Endothelial cell of umbilical vein (primary cell): Measurements from ENCODE around the gene LRP1. TPM values are rescaled to one million over a fixed set of nuclear protein-coding genes. Genes with fewer than 3 reads are reported as not detected.

ENCODE experiments used
- BruUV-seq: library from RNA; stranded (reverse); fragments of 400-500 nt; replicated peaks from 2 replicates; lab custom pipeline; 2021; lab: Mats Ljungman, UMichigan
- CTCF ChIA-PET: fragments of 300-600, 350-600 bp; sonication (Branson Sonifier 250); formaldehyde crosslinking; loops from one replicate; lab custom pipeline; 2021; ENCODE audit warnings: antibody characterized with exemption, inconsistent platforms; lab: Charles Lee
- POLR2A ChIA-PET: fragments of 300-600, 350-600 bp; sonication (Branson Sonifier 250); formaldehyde crosslinking; loops from one replicate; lab custom pipeline; 2021; ENCODE audit warnings: antibody characterized with exemption, inconsistent platforms; lab: Charles Lee
- DNase-seq: peaks from one replicate; pipeline ENCODE4 v3.0.0-alpha.2; 2011; ENCODE audit warnings: low read depth, low spot score
- FAIRE-seq: peaks from 2 replicates; lab custom pipeline; 2011; peaks lifted over from hg19 to GRCh38; lab: Jason Lieb, UNC
- H2AFZ ChIP-seq: 2 replicates; pipeline ENCODE4 v1.6.0; 2012; ENCODE audit warnings: low read depth, low read length, control low read depth, inconsistent platforms
- H3K27ac ChIP-seq: 2 replicates; pipeline ENCODE4 v1.5.1; 2011; ENCODE audit warnings: low read depth, mild to moderate bottlenecking, control low read depth, low read length, moderate library complexity; ENCODE audit not compliant: insufficient read depth
- H3K27me3 ChIP-seq, 2 experiments: 2 replicates each; pipeline versions ENCODE4 v1.6.0 to v1.6.1; 2011; ENCODE audit warnings: low read length in 2 of 2, mixed read lengths in 1 of 2; ENCODE audit not compliant: control insufficient read depth in 2 of 2, insufficient read depth in 2 of 2
- H3K36me3 ChIP-seq, 2 experiments: 2 replicates in 1 of 2; 3 replicates in 1 of 2; pipeline ENCODE4 v1.5.1; 2011; ENCODE audit warnings: low read length in 2 of 2, mild to moderate bottlenecking in 1 of 2, moderate library complexity in 1 of 2; ENCODE audit not compliant: control insufficient read depth in 2 of 2, insufficient read depth in 2 of 2; ENCODE audit errors: extremely low read depth in 1 of 2
- H3K4me1 ChIP-seq: 3 replicates; pipeline ENCODE4 v1.5.1; 2011; ENCODE audit warnings: mild to moderate bottlenecking, low read length; ENCODE audit not compliant: control insufficient read depth, insufficient read depth; ENCODE audit errors: extremely low read depth
- H3K4me2 ChIP-seq: 2 replicates; pipeline ENCODE4 v1.6.1; 2011; ENCODE audit warnings: low read length, control low read depth, mixed read lengths; ENCODE audit not compliant: insufficient read depth
- H3K4me3 ChIP-seq, 3 experiments: fragments of 200-600 bp in 1 of 3; sonication (generic), shearing (Covaris generic) in 1 of 3; replicated peaks in 1 of 3; 2 replicates each; pipeline ENCODE4 v1.5.1; 2011 to 2016; ENCODE audit warnings: control low read depth in 3 of 3, low read length in 3 of 3, mild to moderate bottlenecking in 2 of 3, inconsistent platforms in 1 of 3, low read depth in 1 of 3, moderate library complexity in 1 of 3; ENCODE audit not compliant: insufficient read depth in 1 of 3
- H3K79me2 ChIP-seq: 2 replicates; pipeline ENCODE4 v1.6.0; 2012; ENCODE audit warnings: low read length, inconsistent platforms; ENCODE audit not compliant: control insufficient read depth, insufficient read depth
- H3K9ac ChIP-seq: replicated peaks from 2 replicates; pipeline ENCODE3; 2011; ENCODE audit warnings: low read length, control low read depth; ENCODE audit not compliant: insufficient read depth; ENCODE audit errors: extremely low read depth
- H3K9me1 ChIP-seq: replicated peaks from 3 replicates; pipeline ENCODE4 v1.6.0; 2011; ENCODE audit warnings: mild to moderate bottlenecking, low read length; ENCODE audit not compliant: control insufficient read depth, insufficient read depth; ENCODE audit errors: extremely low read depth
- H3K9me3 ChIP-seq: replicated peaks from 2 replicates; pipeline ENCODE4 v1.5.1; 2012; ENCODE audit warnings: low read length, inconsistent platforms; ENCODE audit not compliant: control insufficient read depth, insufficient read depth
- H4K20me1 ChIP-seq: replicated peaks from 2 replicates; pipeline ENCODE3; 2011; ENCODE audit warnings: mild to moderate bottlenecking, low read length; ENCODE audit not compliant: control insufficient read depth, insufficient read depth; ENCODE audit errors: extremely low read depth
- EZH2 ChIP-seq: IDR thresholded peaks from 2 replicates; pipeline ENCODE4 v1.6.1; 2012; ENCODE audit warnings: borderline replicate concordance, low read depth, mild to moderate bottlenecking, moderate library complexity, low read length, inconsistent platforms; ENCODE audit not compliant: severe bottlenecking
- FOS ChIP-seq: IDR thresholded peaks from 2 replicates; pipeline ENCODE4 v1.6.1; 2011; ENCODE audit warnings: mild to moderate bottlenecking, low read length, moderate library complexity, borderline replicate concordance; ENCODE audit not compliant: insufficient read depth
- GATA2 ChIP-seq: IDR thresholded peaks from 2 replicates; pipeline ENCODE4 v1.7.0; 2011; ENCODE audit warnings: low read depth, mild to moderate bottlenecking, moderate library complexity, mixed read lengths, low read length; ENCODE audit not compliant: insufficient read length, insufficient read depth
- JUN ChIP-seq: IDR thresholded peaks from 2 replicates; pipeline ENCODE4 v1.6.1; 2011; ENCODE audit warnings: borderline replicate concordance, low read depth; ENCODE audit not compliant: insufficient read length, insufficient read depth
- MYC ChIP-seq: IDR thresholded peaks from one replicate; pipeline ENCODE4 v1.6.1; 2011; ENCODE audit warnings: mild to moderate bottlenecking, low read depth, low read length
- POLR2A ChIP-seq: IDR thresholded peaks from 2 replicates; pipeline ENCODE4 v1.6.1; 2012; ENCODE audit warnings: low read depth, mild to moderate bottlenecking, control low read depth, low read length
- POLR2AphosphoS5 ChIP-seq: IDR thresholded peaks from 2 replicates; pipeline ENCODE4 v1.6.1; 2012; ENCODE audit warnings: low read depth, mild to moderate bottlenecking, control low read depth, low read length, moderate library complexity; ENCODE audit not compliant: insufficient read depth
- dilution Hi-C: fragments of 300-500 bp; cut with MboI; formaldehyde crosslinking; loops from one replicate; pipeline ENCODE4 v1.15.0; 2019; ENCODE audit warnings: low sequenced_read_pairs; ENCODE audit not compliant: extremely low pct_ligation_motif_present
- intact Hi-C: fragments of 100-400 bp; cut with micrococcal nuclease; formaldehyde crosslinking; loops from one replicate; pipeline ENCODE4 v1.10.0; 2022
- polyA plus RNA-seq, 4 experiments: library from polyadenylated mRNA; depleted of rRNA in 3 of 4; stranded (reverse) in 3 of 4; unstranded in 1 of 4; fragments of >200 nt; gene quantifications; 2 replicates each; pipeline versions ENCODE4 v1.2.1 to v1.2.3, GENCODE V29; 2011 to 2012; ENCODE audit warnings: missing spikeins in 1 of 4
- total RNA-seq: library from RNA; stranded (reverse); gene quantifications from 2 replicates; pipeline ENCODE4 v1.2.3, GENCODE V29; 2021
- TF ChIP-seq, protein P1 (sequence below): IDR thresholded peaks from 2 replicates; pipeline ENCODE4 v1.6.1; 2011; ENCODE audit not compliant: insufficient read depth, insufficient read length
- TF ChIP-seq, protein P2 (sequence below), 2 donors: IDR thresholded peaks; 1 replicate in 1 of 2; 2 replicates in 1 of 2; pipeline ENCODE4 v1.5.1; 2011; ENCODE audit warnings: low read length in 2 of 2, mild to moderate bottlenecking in 2 of 2, moderate library complexity in 2 of 2, control low read depth in 1 of 2, inconsistent platforms in 1 of 2, low read depth in 1 of 2; ENCODE audit not compliant: insufficient read depth in 1 of 2; ENCODE audit errors: extremely low read depth in 1 of 2

The LRP1 gene
- total and polyA plus RNA-seq, 2 donors (not counting 3 experiments of a cell fraction or from before 2014, with no cell fraction given) = 1.6 to 4.6 TPM

DNA sequence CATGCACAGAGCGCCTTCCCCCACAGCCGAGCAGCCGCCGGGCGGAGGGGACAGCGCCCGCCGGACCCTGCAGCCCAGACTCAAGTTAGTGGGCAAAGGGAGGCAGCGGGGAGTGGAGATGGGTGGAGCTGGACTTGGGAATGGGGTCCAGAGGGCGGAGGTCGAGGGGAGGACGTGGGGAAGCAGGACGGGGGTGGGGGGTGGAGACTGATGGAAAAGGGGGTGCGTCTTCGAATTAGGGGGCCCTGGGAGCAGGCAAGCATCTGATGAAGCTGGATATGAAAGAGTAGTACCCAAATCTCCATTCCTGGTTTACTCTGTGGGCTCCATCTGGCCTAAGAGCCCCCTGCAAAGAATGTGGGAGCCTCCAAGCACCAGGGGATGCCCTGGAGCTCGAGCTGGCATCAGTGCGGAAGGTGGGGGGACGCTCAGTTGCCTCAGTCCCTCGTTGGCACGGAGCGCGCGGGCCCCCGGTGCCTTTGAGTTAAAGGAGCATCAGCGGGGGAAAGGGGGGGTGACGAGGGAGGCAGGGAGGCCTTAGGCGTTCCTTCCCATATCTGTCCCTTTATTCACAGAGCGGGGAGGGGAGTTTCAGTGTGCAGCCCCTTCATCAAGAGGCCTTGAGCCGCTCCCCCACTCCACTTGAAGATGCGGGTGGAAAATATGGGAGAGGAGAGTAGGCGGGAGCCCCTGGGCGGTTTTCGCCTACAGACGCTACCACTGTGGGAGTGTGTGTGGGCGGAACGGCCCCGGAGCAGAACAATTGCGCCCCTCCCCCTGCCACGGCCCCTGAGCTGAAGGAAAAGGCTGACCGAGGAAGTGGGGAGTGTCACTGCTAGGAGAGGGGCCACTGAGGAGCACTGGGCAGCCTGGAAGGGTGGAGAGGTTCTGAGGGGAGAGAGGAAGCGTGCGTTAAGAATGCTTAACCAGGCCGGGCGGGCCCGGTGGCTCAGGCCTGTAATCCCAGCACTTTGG is 38.7 kb upstream of the LRP1 start:
- intact Hi-C loops = loop anchor here (5.0 kb wide), 1 partner anchor 402 kb away; the partner anchor contains the start of gene PTGES3
- DNase-seq = peak; percentile 72
- Histone ChIP-seq H3K4me3 (peak overlapping the region; percentile 41 to 86 (median 49)), H2AFZ (peak overlapping the region; percentile 65), H3K79me2 (peaks cover 16% of the 10 kb centered on the region), H3K4me1 (peaks cover 20% of the 10 kb centered on the region), H4K20me1 (no peaks in the 10 kb centered on the region), H3K9me1 (no peaks in the 10 kb centered on the region), H3K36me3 (peaks cover 0 to 20% of the 10 kb centered on the region in 2 experiments), H3K27ac (peak overlapping the region; percentile 34), H3K27me3 (no peaks in the 10 kb centered on the region), H3K9me3 (no peaks in the 10 kb centered on the region), H3K9ac (peak overlapping the region; percentile 41), H3K4me2 (peak overlapping the region; percentile 64)
- dilution Hi-C loops = no loop called here
- BruUV-seq = no TSS peak
- TF ChIP-seq FOS = no peak
- no peak for TF ChIP-seq GATA2
- no peak for TF ChIP-seq POLR2AphosphoS5
- TF ChIP-seq MYC = no peak
- no peak for TF ChIP-seq JUN
- TF ChIP-seq, protein P1, sequence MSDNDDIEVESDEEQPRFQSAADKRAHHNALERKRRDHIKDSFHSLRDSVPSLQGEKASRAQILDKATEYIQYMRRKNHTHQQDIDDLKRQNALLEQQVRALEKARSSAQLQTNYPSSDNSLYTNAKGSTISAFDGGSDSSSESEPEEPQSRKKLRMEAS = no peak
- TF ChIP-seq POLR2A = no peak
- TF ChIP-seq, protein P2, sequence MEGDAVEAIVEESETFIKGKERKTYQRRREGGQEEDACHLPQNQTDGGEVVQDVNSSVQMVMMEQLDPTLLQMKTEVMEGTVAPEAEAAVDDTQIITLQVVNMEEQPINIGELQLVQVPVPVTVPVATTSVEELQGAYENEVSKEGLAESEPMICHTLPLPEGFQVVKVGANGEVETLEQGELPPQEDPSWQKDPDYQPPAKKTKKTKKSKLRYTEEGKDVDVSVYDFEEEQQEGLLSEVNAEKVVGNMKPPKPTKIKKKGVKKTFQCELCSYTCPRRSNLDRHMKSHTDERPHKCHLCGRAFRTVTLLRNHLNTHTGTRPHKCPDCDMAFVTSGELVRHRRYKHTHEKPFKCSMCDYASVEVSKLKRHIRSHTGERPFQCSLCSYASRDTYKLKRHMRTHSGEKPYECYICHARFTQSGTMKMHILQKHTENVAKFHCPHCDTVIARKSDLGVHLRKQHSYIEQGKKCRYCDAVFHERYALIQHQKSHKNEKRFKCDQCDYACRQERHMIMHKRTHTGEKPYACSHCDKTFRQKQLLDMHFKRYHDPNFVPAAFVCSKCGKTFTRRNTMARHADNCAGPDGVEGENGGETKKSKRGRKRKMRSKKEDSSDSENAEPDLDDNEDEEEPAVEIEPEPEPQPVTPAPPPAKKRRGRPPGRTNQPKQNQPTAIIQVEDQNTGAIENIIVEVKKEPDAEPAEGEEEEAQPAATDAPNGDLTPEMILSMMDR (IDR thresholded peaks at IDR 0.05; ENCODE audit: extremely low read depth in 1 of 2, insufficient read depth in 1 of 2, low read depth in 1 of 2, low read length in 2 of 2) = no peak
- no peak for TF ChIP-seq EZH2
- peak; percentile 78 for FAIRE-seq
- POLR2A ChIA-PET = interaction anchor here (0.7 to 1.5 kb wide), 2 partner anchors 20 to 39 kb away, joined by 3 read pairs; partner anchors contain the start of gene LRP1
- CTCF ChIA-PET = interaction anchor here (1.1 to 14.4 kb wide), 7 partner anchors 10 to 93 kb away, joined by 3 to 158 read pairs (median 4); partner anchors contain the start of genes NEMP1 and STAT6
